Left renal pelvis (tissue), 4 donors: ENCODE data around the gene BORCS8. TPM values are rescaled to one million over a fixed set of nuclear protein-coding genes. Genes with fewer than 3 reads are reported as not detected.
A peak's percentile ranks its signal among the peaks of the same experiment; 100 is the strongest.
"Not testable (repeated sequence)": the region's sequence is repeated elsewhere in the genome, so short reads cannot be mapped to it uniquely, and the experiment has no call there.

Experiments used
- DNase-seq, 4 donors: peaks; one replicate each; pipeline ENCODE4 v3.0.0-alpha.2; 2013; ENCODE audit warnings: low read depth in 4 of 4, low spot score in 3 of 4
- polyA plus RNA-seq, 4 donors: library from polyadenylated mRNA; unstranded; fragments of 120-200 nt; gene quantifications; one replicate each; pipeline ENCODE4 v1.2.1, GENCODE V29; 2013; ENCODE audit not compliant: insufficient read length in 4 of 4

Gene BORCS8
- polyA plus RNA-seq, 4 donors, result 13.3 to 24.9 (median 14.0) TPM

DNA sequence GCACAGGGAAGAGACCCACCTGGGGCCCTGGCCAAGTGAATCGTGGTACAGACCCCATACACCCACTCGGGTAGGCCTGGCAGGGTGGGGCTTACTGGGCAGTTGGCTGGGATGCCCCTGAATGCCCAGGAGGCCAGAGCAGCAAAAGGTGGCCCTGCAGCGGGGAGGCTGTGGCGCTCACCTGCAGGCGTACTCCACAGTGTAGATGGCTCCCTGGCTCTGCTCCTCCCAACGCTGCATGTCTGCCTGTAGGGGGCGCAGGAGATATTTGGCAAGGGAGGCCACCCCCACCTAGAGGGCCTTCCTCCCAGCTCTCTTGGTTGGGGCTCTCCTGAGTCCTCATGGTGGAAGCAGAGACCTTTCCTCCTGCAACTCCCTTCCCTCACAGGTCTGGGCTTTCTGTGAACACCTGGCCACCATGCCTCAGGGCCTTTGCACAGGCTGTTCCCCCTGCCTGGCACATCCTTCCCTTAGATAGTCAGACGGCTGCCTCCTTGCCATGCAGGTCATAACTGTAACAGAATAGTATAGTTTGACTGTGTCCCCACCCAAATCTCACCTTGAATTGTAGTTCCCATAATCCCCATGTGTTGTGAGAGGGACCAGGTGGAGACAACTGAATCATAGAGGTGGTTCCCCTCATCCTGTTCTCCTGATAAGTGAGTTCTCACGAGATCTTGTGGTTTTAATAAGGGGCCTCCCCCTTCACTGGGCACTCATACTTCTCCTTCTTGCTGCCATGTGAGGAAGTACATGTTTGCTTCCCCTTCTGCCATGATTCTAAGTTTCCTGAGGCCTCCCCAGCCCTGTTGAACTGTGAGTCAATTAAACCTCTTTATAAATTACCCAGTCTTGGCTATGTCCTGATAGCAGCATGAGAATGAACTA is 5.9 kb downstream of the BORCS8 start:
- no peak for DNase-seq

DNA sequence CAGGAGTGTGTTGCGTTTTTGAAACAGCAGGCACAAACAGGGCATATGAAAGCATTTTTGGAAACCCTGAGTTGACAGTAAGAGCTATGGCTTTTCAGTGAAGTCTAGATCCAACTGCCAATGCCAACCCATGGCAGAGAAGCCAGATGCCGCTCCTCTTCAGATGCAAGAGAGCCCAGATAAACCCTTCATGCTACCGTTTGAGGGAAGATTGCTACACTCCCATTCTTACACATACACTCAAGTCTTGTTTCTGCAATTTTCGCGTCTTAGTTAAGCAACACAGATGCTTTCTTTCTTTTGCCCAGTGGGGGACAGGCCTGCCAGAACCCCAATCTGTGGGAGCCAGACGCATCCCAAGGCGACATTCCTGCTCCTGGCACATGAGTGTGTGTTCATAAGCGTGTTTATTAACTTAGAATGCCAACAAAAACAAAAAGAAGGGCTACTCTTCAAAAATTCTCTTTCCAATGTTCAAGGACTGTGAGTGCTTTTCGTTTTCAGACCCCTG is 10.4 kb downstream of the BORCS8 start:
- DNase-seq, result no peak

DNA sequence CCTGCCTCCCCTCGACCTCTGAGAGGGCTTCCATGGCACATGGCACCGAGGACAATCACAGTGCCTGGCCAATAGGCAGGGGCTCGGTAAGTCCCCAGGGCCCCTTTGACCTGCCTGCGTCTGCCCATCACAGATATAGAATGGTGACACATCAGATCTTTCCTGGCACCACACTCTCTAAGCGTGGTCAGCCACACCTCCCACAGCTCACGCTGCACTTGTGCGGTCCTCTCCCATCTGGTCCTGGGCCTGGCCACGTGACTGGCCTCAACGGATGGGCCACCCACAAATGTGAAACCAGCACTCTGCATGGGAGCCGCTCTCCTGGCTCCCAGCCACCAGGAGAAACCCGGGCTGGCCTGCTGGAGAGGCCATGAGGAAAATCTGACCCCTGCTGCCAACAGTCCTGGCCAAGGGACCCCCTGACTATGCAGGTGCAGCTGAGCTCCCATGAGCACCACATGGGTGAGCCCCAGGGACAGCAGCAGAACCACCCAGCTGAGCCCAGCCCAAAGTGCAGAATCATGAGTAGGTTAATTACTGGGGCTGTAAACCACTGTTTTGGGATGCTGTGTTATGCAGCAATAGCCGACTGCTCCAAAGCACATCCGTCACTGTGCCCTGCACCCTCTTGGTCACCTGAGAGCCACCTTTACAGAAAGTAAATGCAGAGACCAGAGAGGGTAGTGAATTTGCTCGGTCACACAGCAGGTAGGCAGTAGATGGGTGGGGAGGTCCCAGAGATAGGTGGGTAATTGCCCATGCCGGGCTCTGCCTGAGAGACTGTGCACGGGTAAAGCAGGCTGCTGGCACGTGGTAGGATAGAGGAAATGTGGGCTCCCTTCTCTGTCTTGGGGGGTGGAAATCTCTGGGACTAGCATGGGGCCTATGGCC is 12.2 kb downstream of the BORCS8 start:
- DNase-seq, result no peak

DNA sequence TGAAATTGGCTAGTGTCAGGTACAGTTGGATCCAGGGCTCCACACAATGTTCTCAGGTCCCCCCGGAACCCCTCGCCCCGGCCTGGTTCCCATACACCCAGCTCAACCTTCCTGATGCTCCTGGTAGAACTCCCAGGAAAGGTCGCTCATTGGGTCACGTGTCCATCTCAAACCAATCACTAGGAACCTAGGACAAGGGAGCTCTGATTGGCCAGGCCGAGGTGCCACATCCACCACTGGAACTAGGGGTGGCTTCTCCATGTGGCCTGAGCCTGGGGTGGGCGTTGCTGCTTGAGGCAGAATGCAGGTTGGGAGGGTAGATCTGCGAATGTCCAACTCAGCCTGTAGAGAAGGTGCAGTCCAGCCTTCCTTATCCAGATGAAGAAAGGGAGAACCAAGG is 15.0 kb downstream of the BORCS8 start:
- DNase-seq, result no peak

DNA sequence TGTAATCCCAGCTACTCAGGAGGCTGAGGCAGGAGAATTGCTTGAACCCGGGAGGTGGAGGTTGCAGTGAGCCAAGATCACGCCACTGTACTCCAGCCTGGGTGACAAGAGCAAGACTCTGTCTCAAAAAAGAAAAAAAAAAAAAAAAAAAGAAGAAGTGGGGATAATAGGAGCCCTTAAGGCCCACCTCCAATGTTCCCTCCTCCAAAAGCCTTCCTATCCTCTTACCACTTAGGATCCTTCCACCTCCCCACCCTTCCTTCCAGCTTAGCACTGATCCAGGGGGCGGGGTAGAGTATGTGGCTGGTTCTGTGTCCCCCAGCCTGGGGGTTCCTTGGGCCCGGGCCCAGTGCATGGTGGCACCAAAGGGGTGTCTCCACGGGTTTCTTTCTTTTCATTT is 18.7 kb downstream of the BORCS8 start:
- DNase-seq, result not testable (repeated sequence)

DNA sequence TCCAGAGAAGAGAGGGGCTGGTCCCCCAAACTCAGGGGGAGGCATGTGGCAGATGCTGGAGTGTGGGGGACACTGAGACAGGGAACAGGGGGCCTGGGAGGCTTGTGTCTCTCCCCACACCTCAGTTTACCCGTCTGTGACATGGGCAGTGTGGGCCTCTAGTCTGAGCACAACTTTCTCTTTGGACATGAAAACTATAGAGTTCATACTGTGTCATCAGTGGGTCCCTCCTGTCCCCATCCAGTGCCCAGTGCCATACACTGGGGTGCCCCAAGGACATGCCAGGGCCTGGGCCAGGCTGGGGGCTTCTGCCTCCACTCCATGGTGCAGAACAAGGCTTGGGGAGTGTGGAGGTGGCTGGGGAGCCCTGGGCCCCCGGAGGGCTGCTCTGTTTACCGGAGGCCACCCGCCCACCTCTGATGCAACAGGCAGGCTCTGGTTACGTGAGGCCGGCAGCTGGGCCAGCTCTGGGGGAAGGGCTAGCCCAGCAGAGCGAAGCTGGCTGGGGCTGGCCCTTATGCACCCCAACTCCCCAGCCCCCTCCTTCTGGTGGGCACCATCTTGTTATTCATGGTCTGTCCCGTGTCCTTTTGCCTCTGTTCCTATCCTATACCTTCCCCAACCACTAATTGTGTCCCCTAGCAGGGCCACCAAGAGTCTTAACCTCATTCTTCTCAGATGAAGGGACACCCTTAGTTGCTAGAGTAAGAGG is 20.0 kb downstream of the BORCS8 start:
- DNase-seq, result no peak

DNA sequence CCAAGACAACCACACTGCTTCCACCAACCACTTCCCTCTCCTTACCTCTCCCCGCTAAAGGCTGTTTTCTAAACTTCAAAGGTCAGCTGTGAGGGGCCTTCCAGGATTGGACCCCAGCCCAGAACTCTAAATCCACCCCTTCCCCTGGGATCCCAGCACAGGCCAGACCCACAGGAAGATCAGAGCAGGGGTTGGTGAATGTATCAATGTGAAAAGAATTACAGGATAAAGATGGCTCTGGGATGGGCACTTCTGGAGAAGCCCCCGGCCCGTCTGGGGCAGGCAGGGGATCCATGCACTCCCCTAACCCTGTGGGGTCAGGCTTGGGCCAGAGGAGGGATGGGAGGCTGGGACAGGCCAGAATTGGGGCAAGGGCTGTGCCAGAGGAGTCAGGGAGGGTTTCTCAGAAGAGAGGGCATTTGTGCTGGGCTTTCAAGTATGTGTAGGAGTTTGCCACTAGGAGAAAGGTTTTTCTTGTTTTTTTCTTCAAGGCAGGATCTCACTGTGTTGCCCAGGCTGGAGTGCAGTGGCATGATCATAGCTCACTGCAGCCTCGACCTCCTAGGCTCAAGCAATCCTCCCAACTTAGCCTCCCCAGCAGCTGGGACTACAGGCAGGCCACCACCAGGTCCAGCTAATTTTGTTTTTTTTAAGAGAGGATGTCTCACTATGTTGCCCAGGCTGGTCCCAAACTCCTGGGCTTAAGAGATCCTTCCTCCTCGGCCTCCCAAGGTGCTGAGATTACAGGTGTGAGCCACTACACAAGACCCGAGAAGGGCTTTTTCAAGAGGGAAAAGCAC is 20.9 kb downstream of the BORCS8 start:
- DNase-seq, result no peak

DNA sequence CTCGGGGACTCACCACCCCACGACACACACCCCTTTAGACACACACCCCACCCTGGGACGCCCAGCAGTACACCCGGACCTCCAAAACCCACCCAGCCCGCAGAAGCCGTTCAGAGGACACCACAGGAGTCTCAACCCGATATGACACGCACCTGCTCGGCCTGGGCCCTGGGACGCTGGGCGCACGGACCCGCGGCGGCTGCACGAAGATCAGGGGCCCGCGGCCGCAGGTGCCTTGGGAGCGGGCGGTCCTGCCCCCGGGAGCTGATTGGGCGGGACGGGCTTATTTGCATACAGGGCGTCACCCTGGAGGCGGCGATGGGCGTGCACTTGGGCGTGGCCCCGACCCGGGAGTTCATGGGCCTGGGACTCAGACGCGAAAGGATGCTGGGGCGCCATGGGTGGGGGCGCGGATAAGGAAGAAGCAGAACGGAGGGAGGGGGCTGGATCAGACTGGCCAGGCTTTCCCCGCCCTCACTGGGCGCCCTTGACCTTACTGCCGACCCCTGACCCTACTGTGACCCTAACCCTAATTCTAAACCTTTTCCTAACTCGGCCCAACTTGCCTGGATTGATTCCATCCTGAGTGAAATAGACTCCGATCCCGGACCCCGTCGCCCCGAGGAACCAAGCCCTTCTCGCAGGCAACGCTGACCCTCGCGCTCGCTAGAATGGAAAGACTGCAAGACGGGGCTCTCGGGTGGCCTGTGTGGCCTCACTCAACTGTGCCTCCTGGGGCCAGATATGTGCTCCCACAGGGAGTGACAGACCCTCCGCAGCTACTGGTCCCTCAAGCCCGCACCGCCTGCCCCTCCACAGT is 21.7 kb downstream of the BORCS8 start, which contains the start of gene MEF2B:
Gene MEF2B (minus strand): TSS at position 211 of the 820 bp plus-strand sequence. CDS start 19,528 bp downstream, outside the sequence.
- DNase-seq, result peak in 1 of 4 donors; percentile 37

DNA sequence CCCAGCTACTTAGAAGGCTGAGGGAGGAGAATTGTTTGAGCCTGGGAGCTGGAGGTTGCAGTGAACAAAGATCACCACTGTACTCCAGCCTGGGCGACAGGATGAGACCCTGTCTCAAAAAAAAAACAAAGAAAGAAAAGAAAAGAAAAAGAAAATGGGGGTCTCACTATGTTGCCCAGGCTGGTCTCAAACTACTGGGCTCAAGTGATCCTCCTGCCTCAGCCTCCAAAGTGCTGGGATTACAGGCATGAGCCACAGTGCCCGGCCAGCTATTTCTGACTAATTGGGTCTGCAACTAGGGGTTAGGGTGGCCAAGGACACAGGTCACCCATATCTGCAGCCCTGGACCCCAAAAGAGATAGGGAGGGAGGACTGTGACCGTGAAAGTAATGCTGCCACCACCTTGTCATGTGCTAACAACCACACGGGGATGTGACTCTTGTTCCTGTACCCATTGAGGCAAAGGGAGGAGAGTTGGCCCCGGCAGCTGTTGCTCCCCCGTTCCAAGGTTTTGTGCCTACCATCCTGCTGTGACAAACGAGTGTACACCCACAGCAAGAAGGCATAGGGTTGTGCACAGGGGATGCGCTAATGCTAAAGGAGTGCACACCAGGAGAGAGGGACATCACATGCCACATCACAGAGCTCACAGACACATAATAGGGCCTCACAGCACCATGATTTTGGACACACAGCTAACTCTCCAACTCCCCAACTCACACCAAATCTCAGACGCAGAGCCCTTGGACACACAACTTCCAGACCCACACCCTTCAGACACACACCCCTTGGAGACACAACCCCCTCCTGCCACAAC is 22.5 kb downstream of the BORCS8 start:
- no peak for DNase-seq

DNA sequence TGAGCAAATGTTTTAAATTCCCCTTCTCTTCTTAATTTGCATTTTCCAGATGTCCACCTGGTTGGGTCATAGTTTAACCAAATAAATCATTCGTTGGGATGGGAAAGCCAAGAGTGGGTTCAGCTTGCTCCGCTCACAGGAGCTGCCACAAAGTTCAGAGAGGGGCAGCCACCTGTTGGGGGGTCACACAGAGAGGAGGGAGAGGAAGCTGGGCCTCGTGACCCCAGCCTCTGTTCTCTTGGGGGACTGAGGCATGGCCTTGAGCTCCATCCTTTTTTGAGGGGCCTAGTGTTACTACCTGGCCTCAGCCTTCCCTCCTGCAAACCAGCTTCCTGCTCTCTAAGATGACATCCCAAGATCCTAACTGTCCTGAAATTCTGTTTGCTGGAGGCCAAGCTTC is 24.3 kb downstream of the BORCS8 start:
- DNase-seq, result no peak

DNA sequence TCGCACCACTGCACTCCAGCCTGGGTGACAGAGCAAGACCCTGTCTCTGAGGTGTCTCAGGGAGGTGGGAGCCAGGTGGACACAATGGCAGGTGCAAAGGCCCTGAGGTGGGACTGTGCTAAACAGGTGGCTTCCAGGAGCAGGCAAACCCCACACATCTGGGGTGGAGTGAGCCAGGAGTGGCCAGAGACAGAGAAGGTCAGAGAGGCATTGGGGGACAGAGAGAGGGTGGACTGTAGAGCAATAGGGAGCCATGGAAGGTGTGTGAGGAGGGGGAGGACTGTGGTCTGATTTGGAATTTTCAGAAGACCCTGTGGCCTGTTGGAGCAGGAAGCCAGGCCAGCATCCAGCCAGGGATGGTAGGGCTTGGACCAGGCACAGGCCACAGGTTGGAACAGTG is 26.6 kb downstream of the BORCS8 start:
- no peak for DNase-seq

DNA sequence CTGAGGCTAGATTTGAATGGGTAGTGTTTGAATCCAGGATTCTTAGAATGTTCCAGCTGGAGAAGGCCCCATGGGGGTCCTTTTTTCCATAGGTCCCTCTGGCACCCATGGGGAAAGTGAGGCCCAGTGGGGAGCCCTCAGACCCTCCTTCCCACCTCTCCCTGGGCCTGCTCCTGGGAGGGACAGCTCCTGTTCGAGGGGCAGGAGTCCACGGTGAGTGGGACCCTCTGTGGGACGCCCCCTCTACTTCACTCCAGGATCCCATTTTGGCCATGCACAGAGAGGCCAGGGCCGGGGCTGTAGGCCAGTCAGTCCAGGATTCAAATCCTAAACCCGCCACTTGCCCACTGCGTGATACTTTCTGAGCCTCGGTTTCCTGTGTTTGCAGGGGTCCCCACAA is 29.5 kb downstream of the BORCS8 start:
- DNase-seq, result no peak

DNA sequence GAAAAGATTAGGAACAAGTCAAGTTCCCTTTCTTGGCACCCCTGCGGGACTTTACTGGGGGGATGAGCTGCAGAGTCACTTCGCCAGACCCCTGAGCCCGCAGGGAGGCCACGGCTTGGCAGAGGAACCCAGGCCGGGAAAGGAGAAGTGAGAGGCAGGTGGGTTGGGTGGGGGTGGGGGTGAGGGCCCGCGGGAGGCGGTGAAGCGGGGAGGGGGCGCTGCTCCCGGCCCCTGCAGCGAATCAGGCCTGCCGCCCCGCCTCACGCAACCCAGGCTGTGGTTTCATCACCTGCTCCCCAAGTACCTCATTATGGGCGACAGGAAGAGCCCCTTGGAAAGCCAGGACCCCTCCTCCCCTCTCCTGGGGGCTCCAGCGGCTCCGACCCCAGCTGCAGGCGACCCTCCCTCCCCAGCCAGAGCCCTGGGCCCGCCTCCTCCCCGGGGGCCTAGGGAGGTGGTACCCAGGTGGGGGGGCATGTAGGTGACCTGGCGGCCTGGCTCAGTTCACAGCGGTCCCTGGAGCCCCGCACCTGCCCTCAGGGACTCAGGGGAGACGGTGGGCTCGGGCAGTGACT is 31.4 kb downstream of the BORCS8 start:
- no peak for DNase-seq

DNA sequence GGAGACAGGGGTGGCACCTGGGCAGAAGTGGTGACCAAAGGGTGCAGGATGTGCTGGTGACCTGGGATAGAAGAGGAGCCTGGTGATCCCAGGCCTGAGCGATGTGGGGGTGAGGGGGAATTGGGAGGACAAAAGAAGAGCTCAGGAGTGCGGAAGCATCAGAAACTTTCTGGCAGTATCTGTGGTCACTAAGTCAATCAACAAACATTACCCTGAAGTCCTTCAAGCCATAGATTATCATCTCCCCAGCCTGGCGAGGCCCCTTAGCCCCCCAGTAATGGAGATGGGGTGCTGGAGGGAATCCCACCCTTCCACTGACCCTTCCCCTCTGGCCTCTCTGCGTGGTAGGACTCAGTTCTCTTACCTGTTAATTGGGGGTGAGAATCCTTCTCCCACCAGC is 32.4 kb downstream of the BORCS8 start:
- DNase-seq, result no peak

DNA sequence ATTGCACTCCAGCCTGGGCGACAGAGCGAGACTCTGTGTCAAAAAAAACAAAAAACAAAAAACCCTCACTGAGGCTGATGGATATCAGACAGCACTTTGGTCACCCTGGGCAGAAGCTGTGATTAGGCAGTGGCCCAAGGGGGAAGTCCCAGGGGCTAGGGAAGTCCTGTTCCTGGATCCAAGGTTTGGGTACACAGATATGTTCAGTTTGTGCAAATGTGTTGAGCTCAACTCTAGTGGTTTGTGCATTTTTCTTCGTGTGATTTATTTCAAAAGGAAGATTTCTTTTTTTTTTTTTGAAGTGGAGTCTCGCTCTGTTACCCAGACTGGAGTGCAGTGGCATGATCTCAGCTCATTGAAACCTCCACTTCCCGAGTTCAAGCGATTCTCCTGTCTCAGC is 34.1 kb downstream of the BORCS8 start:
- DNase-seq, result no peak

DNA sequence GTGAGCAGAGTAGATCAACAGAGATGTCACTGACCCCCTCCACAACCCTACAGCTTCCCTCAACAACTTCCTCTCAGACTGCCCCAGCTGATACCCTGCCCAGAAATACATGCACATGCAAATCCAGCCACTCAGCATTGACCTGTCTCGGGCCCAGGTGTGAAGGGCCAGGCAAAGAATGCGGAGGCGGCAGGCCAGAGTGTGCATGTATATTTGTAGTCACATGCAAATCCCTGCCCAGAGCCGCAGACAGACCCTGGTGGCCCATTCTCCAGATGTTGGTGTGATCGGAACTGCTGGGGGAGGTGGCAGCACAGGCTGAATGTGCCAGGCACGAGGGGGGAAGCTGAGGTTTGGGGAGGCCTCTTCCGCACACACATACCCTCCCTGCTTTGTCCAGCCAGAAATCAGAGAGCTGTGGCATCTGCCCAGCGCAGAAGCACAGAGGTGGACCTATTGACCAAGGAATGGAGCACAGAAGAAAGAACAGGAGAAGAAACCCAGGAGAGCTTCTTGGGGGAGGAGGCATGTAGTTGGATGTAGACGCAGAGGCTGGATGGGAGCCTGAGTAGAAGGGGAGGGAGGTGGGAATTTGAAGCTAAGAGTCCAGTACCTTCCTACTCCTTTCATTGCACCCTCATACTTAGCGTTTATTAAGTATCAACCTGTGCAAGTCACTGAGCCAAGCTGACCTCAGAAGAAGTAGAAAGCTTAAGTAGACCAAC is 36.3 kb downstream of the BORCS8 start:
- DNase-seq, result no peak
